Peyer's patch (tissue), 4 donors: Measurements from ENCODE around the gene TMEM59L.

Experiments
- POLR2A ChIP-seq, 2 donors: fragments of 450-650 bp; IDR thresholded peaks; one replicate each; pipeline ENCODE4 v1.5.1; 2017; ENCODE audit warnings: antibody characterized with exemption in 2 of 2, mild to moderate bottlenecking in 2 of 2, moderate library complexity in 2 of 2
- TF ChIP-seq, protein P1 (sequence below), 6 experiments: fragments of 450-650 bp in 4 of 6; fragments of 200-600 bp in 2 of 6; sonication (generic) in 1 of 6; IDR thresholded peaks; one replicate each; pipeline ENCODE4 v1.5.1; 2017 to 2019; ENCODE audit warnings: antibody characterized with exemption in 6 of 6, mild to moderate bottlenecking in 3 of 6, moderate library complexity in 1 of 6

GRCh38 chr19:18646535-18647370, 34.1 kb downstream of the TMEM59L start:
- TF ChIP-seq, protein P1, sequence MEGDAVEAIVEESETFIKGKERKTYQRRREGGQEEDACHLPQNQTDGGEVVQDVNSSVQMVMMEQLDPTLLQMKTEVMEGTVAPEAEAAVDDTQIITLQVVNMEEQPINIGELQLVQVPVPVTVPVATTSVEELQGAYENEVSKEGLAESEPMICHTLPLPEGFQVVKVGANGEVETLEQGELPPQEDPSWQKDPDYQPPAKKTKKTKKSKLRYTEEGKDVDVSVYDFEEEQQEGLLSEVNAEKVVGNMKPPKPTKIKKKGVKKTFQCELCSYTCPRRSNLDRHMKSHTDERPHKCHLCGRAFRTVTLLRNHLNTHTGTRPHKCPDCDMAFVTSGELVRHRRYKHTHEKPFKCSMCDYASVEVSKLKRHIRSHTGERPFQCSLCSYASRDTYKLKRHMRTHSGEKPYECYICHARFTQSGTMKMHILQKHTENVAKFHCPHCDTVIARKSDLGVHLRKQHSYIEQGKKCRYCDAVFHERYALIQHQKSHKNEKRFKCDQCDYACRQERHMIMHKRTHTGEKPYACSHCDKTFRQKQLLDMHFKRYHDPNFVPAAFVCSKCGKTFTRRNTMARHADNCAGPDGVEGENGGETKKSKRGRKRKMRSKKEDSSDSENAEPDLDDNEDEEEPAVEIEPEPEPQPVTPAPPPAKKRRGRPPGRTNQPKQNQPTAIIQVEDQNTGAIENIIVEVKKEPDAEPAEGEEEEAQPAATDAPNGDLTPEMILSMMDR (IDR thresholded peaks at IDR 0.05) = no peak
- TF ChIP-seq POLR2A (IDR thresholded peaks at IDR 0.05) = no peak
